Panc1 (cell line): ENCODE data around the gene BCORL1. TPM values are rescaled to one million over a fixed set of nuclear protein-coding genes. Genes with fewer than 3 reads are reported as not detected.

Experiments used
- ATAC-seq: fragments of 200-7000 bp; cut with Tn5 transposase; 2 replicates; pipeline ENCODE4 v1.9.1; 2020; ENCODE audit warnings: mild to moderate bottlenecking, moderate library complexity
- BruUV-seq: library from RNA; stranded (reverse); fragments of 400-500 nt; replicated peaks from 2 replicates; lab custom pipeline; 2021; lab: Mats Ljungman, UMichigan
- CTCF ChIA-PET: fragments of 300-600 bp; sonication (Branson Sonifier 250); formaldehyde crosslinking; loops from one replicate; lab custom pipeline; 2022; ENCODE audit warnings: antibody characterized with exemption; lab: Charles Lee
- POLR2A ChIA-PET: fragments of 300-600 bp; sonication (Branson Sonifier 250); formaldehyde crosslinking; loops from one replicate; lab custom pipeline; 2022; ENCODE audit warnings: antibody characterized with exemption; lab: Charles Lee
- DNase-seq: peaks from one replicate; pipeline ENCODE4 v3.0.0-alpha.2; 2010; ENCODE audit warnings: low read depth, low spot score
- H3K27ac ChIP-seq: 2 replicates; pipeline ENCODE4 v1.5.1; 2011; ENCODE audit warnings: mild to moderate bottlenecking, low read length, inconsistent platforms
- H3K27me3 ChIP-seq: fragments of 200-500 bp; sonication (Bioruptor generic); 2 replicates; pipeline ENCODE4 v1.6.0; 2014; ENCODE audit warnings: low read length, inconsistent platforms; ENCODE audit not compliant: control insufficient read depth, insufficient read depth
- H3K36me3 ChIP-seq: fragments of 200-500 bp; sonication (Bioruptor generic); 2 replicates; pipeline ENCODE4 v1.5.1; 2014; ENCODE audit warnings: inconsistent platforms, mild to moderate bottlenecking, low read length, moderate library complexity; ENCODE audit not compliant: control insufficient read depth, insufficient read depth
- H3K4me1 ChIP-seq: 2 replicates; pipeline ENCODE4 v1.5.1; 2011; ENCODE audit warnings: inconsistent platforms, mild to moderate bottlenecking, low read length, moderate library complexity; ENCODE audit not compliant: control insufficient read depth, insufficient read depth
- H3K4me3 ChIP-seq, 2 experiments: 2 replicates each; pipeline ENCODE4 v1.5.1; 2011 to 2012; ENCODE audit warnings: low read depth in 2 of 2, low read length in 2 of 2, mild to moderate bottlenecking in 2 of 2, inconsistent platforms in 1 of 2, moderate library complexity in 1 of 2
- H3K9me3 ChIP-seq: fragments of 200-500 bp; sonication (Bioruptor generic); 2 replicates; pipeline ENCODE4 v1.5.1; 2014; ENCODE audit warnings: low read depth, mild to moderate bottlenecking, inconsistent platforms, low read length, moderate library complexity; ENCODE audit not compliant: control insufficient read depth, insufficient read depth
- CTCF ChIP-seq: fragments of 450-650 bp; IDR thresholded peaks from 2 replicates; pipeline ENCODE4 v1.5.1; 2017; ENCODE audit warnings: mild to moderate bottlenecking
- POLR2AphosphoS5 ChIP-seq: IDR thresholded peaks from 2 replicates; pipeline ENCODE4 v1.6.1; 2012; ENCODE audit warnings: mild to moderate bottlenecking, low read depth, low read length, moderate library complexity
- SIN3A ChIP-seq: IDR thresholded peaks from 2 replicates; pipeline ENCODE4 v1.6.1; 2012; ENCODE audit warnings: low read depth, mild to moderate bottlenecking, low read length, moderate library complexity, borderline replicate concordance; ENCODE audit not compliant: insufficient read depth
- TCF7L2 ChIP-seq: IDR thresholded peaks from 2 replicates; pipeline ENCODE4 v1.6.1; 2011; ENCODE audit warnings: mild to moderate bottlenecking, low read depth, low read length, inconsistent platforms
- in situ Hi-C: cut with HindIII; loops from 2 replicates; pipeline ENCODE4 v1.10.0; 2016; ENCODE audit warnings: low sequenced_read_pairs, low pct_unique_long_range_greater_than_20kb
- intact Hi-C: fragments of 100-400 bp; cut with micrococcal nuclease; formaldehyde crosslinking; loops from one replicate; pipeline ENCODE4 v1.10.0; 2022; ENCODE audit not compliant: unreplicated experiment
- total RNA-seq: library from RNA; stranded (reverse); gene quantifications from one replicate; pipeline ENCODE4 v1.2.1, GENCODE V29; 2021; ENCODE audit not compliant: unreplicated experiment
- TF ChIP-seq, protein P1 (sequence below), 2 experiments: IDR thresholded peaks; 2 replicates each; pipeline ENCODE4 v1.6.1; 2011 to 2012; ENCODE audit warnings: low read depth in 2 of 2, control low read depth in 1 of 2, low read length in 1 of 2, mild to moderate bottlenecking in 1 of 2, moderate library complexity in 1 of 2; ENCODE audit not compliant: insufficient read depth in 1 of 2

Gene BCORL1
- total RNA-seq, 1 experiment from 2014 or later: 67.4 TPM

DNA sequence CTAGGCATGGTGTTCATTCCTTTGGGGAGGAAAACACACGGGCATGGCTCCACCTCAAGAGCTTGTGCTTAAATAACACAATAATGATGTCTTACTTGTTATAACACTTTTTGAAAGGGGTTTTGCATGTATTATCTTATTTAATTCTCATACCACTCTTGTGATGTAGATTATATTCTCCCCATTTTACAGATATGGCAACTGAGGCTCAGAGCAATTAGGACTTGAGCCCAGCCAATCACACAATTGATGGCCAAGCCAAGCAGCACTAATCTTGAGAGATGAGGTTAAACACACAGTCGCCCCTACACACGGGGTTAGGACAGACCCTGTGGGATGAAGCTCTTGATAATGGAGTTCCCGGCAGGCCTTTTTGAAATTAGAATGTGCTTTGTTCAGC is 45.1 kb downstream of the BCORL1 start:
- BruUV-seq: no TSS peak
- no peak overlapping the region for H3K27ac ChIP-seq
- no peaks in the 10 kb centered on the region for H3K9me3 ChIP-seq
- intact Hi-C loops (loop anchor here (10.0 kb wide), 1 partner anchor 103 kb away; no protein-coding TSS in a partner anchor), in situ Hi-C loops (no loop called here)
- H3K4me3 ChIP-seq: no peak overlapping the region
- H3K4me1 ChIP-seq: no peaks in the 10 kb centered on the region
- ChIA-PET CTCF (interaction anchor here (0.5 to 1.3 kb wide), 4 partner anchors 16 to 102 kb away, joined by 3 to 5 read pairs (median 4); no protein-coding TSS in a partner anchor), POLR2A (no interaction called here)
- H3K36me3 ChIP-seq: peaks cover 39% of the 10 kb centered on the region
- H3K27me3 ChIP-seq: no peaks in the 10 kb centered on the region
- TF ChIP-seq SIN3A (no peak), POLR2AphosphoS5 (no peak), CTCF (no peak), TCF7L2 (no peak)
- TF ChIP-seq, protein P1, sequence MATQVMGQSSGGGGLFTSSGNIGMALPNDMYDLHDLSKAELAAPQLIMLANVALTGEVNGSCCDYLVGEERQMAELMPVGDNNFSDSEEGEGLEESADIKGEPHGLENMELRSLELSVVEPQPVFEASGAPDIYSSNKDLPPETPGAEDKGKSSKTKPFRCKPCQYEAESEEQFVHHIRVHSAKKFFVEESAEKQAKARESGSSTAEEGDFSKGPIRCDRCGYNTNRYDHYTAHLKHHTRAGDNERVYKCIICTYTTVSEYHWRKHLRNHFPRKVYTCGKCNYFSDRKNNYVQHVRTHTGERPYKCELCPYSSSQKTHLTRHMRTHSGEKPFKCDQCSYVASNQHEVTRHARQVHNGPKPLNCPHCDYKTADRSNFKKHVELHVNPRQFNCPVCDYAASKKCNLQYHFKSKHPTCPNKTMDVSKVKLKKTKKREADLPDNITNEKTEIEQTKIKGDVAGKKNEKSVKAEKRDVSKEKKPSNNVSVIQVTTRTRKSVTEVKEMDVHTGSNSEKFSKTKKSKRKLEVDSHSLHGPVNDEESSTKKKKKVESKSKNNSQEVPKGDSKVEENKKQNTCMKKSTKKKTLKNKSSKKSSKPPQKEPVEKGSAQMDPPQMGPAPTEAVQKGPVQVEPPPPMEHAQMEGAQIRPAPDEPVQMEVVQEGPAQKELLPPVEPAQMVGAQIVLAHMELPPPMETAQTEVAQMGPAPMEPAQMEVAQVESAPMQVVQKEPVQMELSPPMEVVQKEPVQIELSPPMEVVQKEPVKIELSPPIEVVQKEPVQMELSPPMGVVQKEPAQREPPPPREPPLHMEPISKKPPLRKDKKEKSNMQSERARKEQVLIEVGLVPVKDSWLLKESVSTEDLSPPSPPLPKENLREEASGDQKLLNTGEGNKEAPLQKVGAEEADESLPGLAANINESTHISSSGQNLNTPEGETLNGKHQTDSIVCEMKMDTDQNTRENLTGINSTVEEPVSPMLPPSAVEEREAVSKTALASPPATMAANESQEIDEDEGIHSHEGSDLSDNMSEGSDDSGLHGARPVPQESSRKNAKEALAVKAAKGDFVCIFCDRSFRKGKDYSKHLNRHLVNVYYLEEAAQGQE (IDR thresholded peaks at IDR 0.05; ENCODE audit: insufficient read depth in 1 of 2, low read depth in 2 of 2, low read length in 1 of 2): no peak
- ATAC-seq: no peak
- DNase-seq: no peak

DNA sequence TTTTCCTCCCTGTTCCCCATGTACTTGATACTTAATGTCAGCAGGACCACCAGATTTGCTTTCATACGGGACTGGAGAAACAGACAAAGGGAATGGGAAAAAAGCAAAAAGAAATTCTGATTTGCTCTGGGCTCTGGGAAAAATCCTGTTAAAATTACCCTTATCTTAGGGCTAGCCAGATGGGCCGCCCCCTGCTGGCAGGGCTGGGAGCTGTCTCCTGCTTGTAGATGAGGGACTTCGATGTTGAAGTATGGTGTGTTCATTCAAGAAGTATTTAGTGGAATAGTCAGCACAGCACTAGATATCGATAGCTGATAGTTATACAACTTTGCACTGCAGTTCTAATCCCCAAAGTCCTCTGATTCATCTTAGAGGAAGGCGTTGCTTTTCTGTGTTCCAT is 45.8 kb downstream of the BCORL1 start:
- peak; percentile 88 for TF ChIP-seq CTCF
- TF ChIP-seq, protein P1 (IDR thresholded peaks at IDR 0.05; ENCODE audit: insufficient read depth in 1 of 2, low read depth in 2 of 2, low read length in 1 of 2): no peak
- ATAC-seq: peak; percentile 67
- in situ Hi-C loops: no loop called here

More for the DNA sequence above, 45.8 kb downstream of the BCORL1 start:
- Histone ChIP-seq H3K27me3 (no peaks in the 10 kb centered on the region), H3K36me3 (peaks cover 36% of the 10 kb centered on the region), H3K4me1 (no peaks in the 10 kb centered on the region), H3K27ac (no peak overlapping the region), H3K9me3 (no peaks in the 10 kb centered on the region), H3K4me3 (no peak overlapping the region)
- POLR2A ChIA-PET: interaction anchor here (0.6 kb wide), 1 partner anchor 20 kb away, joined by 12 read pairs; no protein-coding TSS in a partner anchor
- CTCF ChIA-PET: interaction anchor here (0.5 to 1.3 kb wide), 5 partner anchors 15 to 106 kb away, joined by 3 to 5 read pairs (median 4); no protein-coding TSS in a partner anchor
- DNase-seq: peak; percentile 13
- BruUV-seq: no TSS peak
- intact Hi-C loops: loop anchor here (10.0 kb wide), 1 partner anchor 103 kb away; no protein-coding TSS in a partner anchor
